Esophagus squamous epithelium (tissue), 4 donors: ENCODE data around the gene CEP164.

Experiments used
- POLR2A ChIP-seq, 4 donors: fragments of 450-650 bp; IDR thresholded peaks; one replicate each; pipeline ENCODE4 v1.6.1; 2017; ENCODE audit warnings: antibody characterized with exemption in 4 of 4, mild to moderate bottlenecking in 4 of 4, moderate library complexity in 3 of 4
- TF ChIP-seq, protein P1 (sequence below), 6 experiments: fragments of 450-650 bp in 4 of 6; fragments of 200-600 bp in 2 of 6; sonication (generic) in 2 of 6; IDR thresholded peaks; one replicate each; pipeline ENCODE4 v1.5.1; 2016 to 2019; ENCODE audit warnings: antibody characterized with exemption in 6 of 6, mild to moderate bottlenecking in 4 of 6, moderate library complexity in 4 of 6

DNA sequence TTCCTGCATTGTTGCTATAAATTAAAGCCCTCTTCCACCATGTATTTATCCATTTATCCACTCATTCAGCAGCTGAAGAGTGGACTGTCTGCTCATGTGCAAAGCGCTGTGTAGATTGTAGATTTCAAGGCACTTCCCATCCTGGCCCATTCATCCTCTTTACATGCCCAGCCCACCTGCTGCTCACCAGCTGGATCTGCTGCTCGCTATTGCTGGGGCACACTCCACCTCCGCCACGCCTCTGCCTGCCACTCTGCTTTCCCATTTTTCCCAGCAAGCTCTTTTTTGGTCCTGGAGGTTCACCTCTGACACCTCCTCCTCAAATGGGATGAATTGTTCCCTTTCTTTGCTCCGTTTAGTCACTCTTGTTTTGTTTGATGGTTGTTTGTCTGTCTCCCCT, 48.3 kb downstream of the CEP164 start:
- TF ChIP-seq POLR2A (IDR thresholded peaks at IDR 0.05): no peak
- TF ChIP-seq, protein P1, sequence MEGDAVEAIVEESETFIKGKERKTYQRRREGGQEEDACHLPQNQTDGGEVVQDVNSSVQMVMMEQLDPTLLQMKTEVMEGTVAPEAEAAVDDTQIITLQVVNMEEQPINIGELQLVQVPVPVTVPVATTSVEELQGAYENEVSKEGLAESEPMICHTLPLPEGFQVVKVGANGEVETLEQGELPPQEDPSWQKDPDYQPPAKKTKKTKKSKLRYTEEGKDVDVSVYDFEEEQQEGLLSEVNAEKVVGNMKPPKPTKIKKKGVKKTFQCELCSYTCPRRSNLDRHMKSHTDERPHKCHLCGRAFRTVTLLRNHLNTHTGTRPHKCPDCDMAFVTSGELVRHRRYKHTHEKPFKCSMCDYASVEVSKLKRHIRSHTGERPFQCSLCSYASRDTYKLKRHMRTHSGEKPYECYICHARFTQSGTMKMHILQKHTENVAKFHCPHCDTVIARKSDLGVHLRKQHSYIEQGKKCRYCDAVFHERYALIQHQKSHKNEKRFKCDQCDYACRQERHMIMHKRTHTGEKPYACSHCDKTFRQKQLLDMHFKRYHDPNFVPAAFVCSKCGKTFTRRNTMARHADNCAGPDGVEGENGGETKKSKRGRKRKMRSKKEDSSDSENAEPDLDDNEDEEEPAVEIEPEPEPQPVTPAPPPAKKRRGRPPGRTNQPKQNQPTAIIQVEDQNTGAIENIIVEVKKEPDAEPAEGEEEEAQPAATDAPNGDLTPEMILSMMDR (IDR thresholded peaks at IDR 0.05): no peak
